HUES64 (cell line): ENCODE data around the gene C1QTNF12.
"Not testable (repeated sequence)": the region's sequence is repeated elsewhere in the genome, so short reads cannot be mapped to it uniquely, and the experiment has no call there.

ENCODE experiments used
- H3K27ac ChIP-seq: 2 replicates; pipeline ENCODE4 v1.7.0; 2013; ENCODE audit warnings: low read depth, low read length, inconsistent platforms
- H3K27me3 ChIP-seq: 2 replicates; pipeline ENCODE4 v1.6.1; 2013; ENCODE audit warnings: mild to moderate bottlenecking, low read length; ENCODE audit not compliant: insufficient read depth
- H3K36me3 ChIP-seq: 2 replicates; pipeline ENCODE4 v1.6.1; 2013; ENCODE audit warnings: mild to moderate bottlenecking, low read length; ENCODE audit not compliant: insufficient read depth
- H3K4me1 ChIP-seq: 2 replicates; pipeline ENCODE4 v1.6.1; 2013; ENCODE audit warnings: mild to moderate bottlenecking, low read length, moderate library complexity; ENCODE audit not compliant: insufficient read depth
- H3K4me3 ChIP-seq: 2 replicates; pipeline ENCODE4 v1.5.1; 2013; ENCODE audit warnings: mild to moderate bottlenecking, low read length, moderate library complexity
- H3K9ac ChIP-seq: 2 replicates; pipeline ENCODE4 v1.6.1; 2013; ENCODE audit warnings: mild to moderate bottlenecking, low read depth, low read length
- H3K9me3 ChIP-seq: 2 replicates; pipeline ENCODE4 v1.6.1; 2013; ENCODE audit warnings: low read depth, low read length; ENCODE audit not compliant: insufficient read depth
- WGBS: fragments of 150-250, 120-280 bp; methylation state at CpG from one replicate; pipeline ENCODE4 v1.1.7; 2013; ENCODE audit warnings: missing lambda C conversion rate; 5-methylcytosine and 5-hydroxymethylcytosine counted together

Gene C1QTNF12

GRCh38 chr1:1198423-1199140 is 47.9 kb downstream of the C1QTNF12 start:
- 92% methylated on average over 23 of the region's 23 CpGs for WGBS
- Histone ChIP-seq H3K36me3 (no peaks in the 10 kb centered on the region), H3K9ac (no peak overlapping the region), H3K27me3 (peaks cover 14% of the 10 kb centered on the region), H3K27ac (no peak overlapping the region), H3K9me3 (0 out of 2 replicates have a peak, but pooled peaks cover 7% of the 10 kb centered on the region), H3K4me3 (no peak overlapping the region), H3K4me1 (no peaks in the 10 kb centered on the region)

- Histone ChIP-seq H3K9me3 (0 out of 2 replicates have a peak, but pooled peaks cover 7% of the 10 kb centered on the region), H3K4me1 (no peaks in the 10 kb centered on the region), H3K27ac (no peak overlapping the region), H3K27me3 (peaks cover 10% of the 10 kb centered on the region), H3K4me3 (no peak overlapping the region), H3K9ac (no peak overlapping the region), H3K36me3 (no peaks in the 10 kb centered on the region)
- WGBS = 93% methylated on average over 48 of the region's 48 CpGs
These were observed 48.7 kb downstream of the C1QTNF12 start for GRCh38 chr1:1197551-1198422.

GRCh38 chr1:1197188-1197500 is 49.4 kb downstream of the C1QTNF12 start:
- 0 out of 2 replicates have a peak, but pooled peaks cover 10% of the 10 kb centered on the region for H3K9me3 ChIP-seq
- no peaks in the 10 kb centered on the region for H3K4me1 ChIP-seq
- H3K36me3 ChIP-seq = no peaks in the 10 kb centered on the region
- WGBS = 96% methylated on average over 8 of the region's 8 CpGs
- H3K9ac ChIP-seq = no peak overlapping the region
- no peak overlapping the region for H3K27ac ChIP-seq
- no peak overlapping the region for H3K4me3 ChIP-seq
- H3K27me3 ChIP-seq = peaks cover 8% of the 10 kb centered on the region

GRCh38 chr1:1196431-1197187 is 49.9 kb downstream of the C1QTNF12 start:
- Histone ChIP-seq H3K27ac (no peak overlapping the region), H3K27me3 (peaks cover 7% of the 10 kb centered on the region), H3K4me3 (no peak overlapping the region), H3K9ac (no peak overlapping the region), H3K4me1 (no peaks in the 10 kb centered on the region), H3K36me3 (no peaks in the 10 kb centered on the region), H3K9me3 (0 out of 2 replicates have a peak, but pooled peaks cover 15% of the 10 kb centered on the region)
- WGBS = 90% methylated on average over 13 of the region's 13 CpGs

- not testable (repeated sequence) for H3K4me3 ChIP-seq, H3K36me3 ChIP-seq, H3K9ac ChIP-seq, H3K27me3 ChIP-seq, H3K27ac ChIP-seq, H3K4me1 ChIP-seq
- H3K9me3 ChIP-seq = peaks cover 22% of the 10 kb centered on the region; the same call in 1 of the 2 replicates
- WGBS = 96% methylated on average over 6 of the region's 6 CpGs
These were observed 50.8 kb downstream of the C1QTNF12 start for GRCh38 chr1:1195726-1196125.

GRCh38 chr1:1194723-1195122 is 51.8 kb downstream of the C1QTNF12 start:
- H3K9ac ChIP-seq = no peak overlapping the region
- H3K4me3 ChIP-seq = no peak overlapping the region
- H3K4me1 ChIP-seq = no peaks in the 10 kb centered on the region
- peaks cover 22% of the 10 kb centered on the region; the same call in 1 of the 2 replicates for H3K9me3 ChIP-seq
- H3K36me3 ChIP-seq = no peaks in the 10 kb centered on the region
- 81% methylated on average over 3 of the region's 3 CpGs for WGBS
- H3K27ac ChIP-seq = no peak overlapping the region
- H3K27me3 ChIP-seq = no peaks in the 10 kb centered on the region
